ENCODE data around the gene SORBS2. TPM values are rescaled to one million over a fixed set of nuclear protein-coding genes. Genes with fewer than 3 reads are reported as not detected.

SORBS2 gene
- total and polyA plus RNA-seq, 2 donors (not counting 3 experiments of a cell fraction or from before 2014, with no cell fraction given): 69.8 to 82.5 TPM

GRCh38 chr4:185634066-185634652 is 177.8 kb downstream of the SORBS2 start:
- no TSS peak for BruUV-seq (replicated peaks)
- no peak for FAIRE-seq

More at GRCh38 chr4:185634066-185634652, 177.8 kb downstream of the SORBS2 start:
- no peak overlapping the region for H3K27ac ChIP-seq (ENCODE audit: insufficient read depth, low read depth, low read length)
- TF ChIP-seq FOS (IDR thresholded peaks at IDR 0.05; ENCODE audit: borderline replicate concordance, insufficient read depth, low read length): no peak
- no peak for TF ChIP-seq MAX (IDR thresholded peaks at IDR 0.05; ENCODE audit: insufficient read depth, insufficient read length)
- TF ChIP-seq CTCF (IDR thresholded peaks at IDR 0.05; ENCODE audit: extremely low read depth in 1 of 2, insufficient read depth in 1 of 2, low read depth in 1 of 2, low read length in 2 of 2): peak; percentile 27 to 38
- TF ChIP-seq JUN (IDR thresholded peaks at IDR 0.05; ENCODE audit: borderline replicate concordance, insufficient read depth, insufficient read length, low read depth): no peak
- ChIA-PET POLR2A (no interaction called here), CTCF (interaction anchor here (2.4 to 11.1 kb wide), 2 partner anchors 388 to 404 kb away, joined by 14 to 380 read pairs; no protein-coding TSS in a partner anchor)
- no peaks in the 10 kb centered on the region for H3K4me1 ChIP-seq (ENCODE audit: control insufficient read depth, extremely low read depth, insufficient read depth, low read length)
- DNase-seq (ENCODE audit: low read depth, low spot score): no peak
- no peaks in the 10 kb centered on the region for H3K79me2 ChIP-seq (ENCODE audit: control insufficient read depth, insufficient read depth, low read length)
- H3K27me3 ChIP-seq (ENCODE audit: control insufficient read depth in 2 of 2, insufficient read depth in 2 of 2, low read length in 2 of 2): no peaks in the 10 kb centered on the region
- no peak overlapping the region for H2AFZ ChIP-seq (ENCODE audit: low read depth, low read length)
- no peak overlapping the region for H3K4me2 ChIP-seq (ENCODE audit: insufficient read depth, low read length)
- no peak overlapping the region for H3K9ac ChIP-seq (replicated peaks; ENCODE audit: extremely low read depth, insufficient read depth, low read length)
- H3K4me3 ChIP-seq (replicated peaks in 1 of 3; ENCODE audit: insufficient read depth in 1 of 3, low read depth in 1 of 3, low read length in 3 of 3): no peak overlapping the region
- H3K9me1 ChIP-seq (replicated peaks; ENCODE audit: control insufficient read depth, extremely low read depth, insufficient read depth, low read length): no peaks in the 10 kb centered on the region
- no peaks in the 10 kb centered on the region for H3K36me3 ChIP-seq (ENCODE audit: control insufficient read depth in 2 of 2, extremely low read depth in 1 of 2, insufficient read depth in 2 of 2, low read length in 2 of 2)
- intact Hi-C loops (cut with micrococcal nuclease): no loop called here
- H3K9me3 ChIP-seq (replicated peaks; ENCODE audit: control insufficient read depth, insufficient read depth, low read length): no peaks in the 10 kb centered on the region
- H4K20me1 ChIP-seq (replicated peaks; ENCODE audit: control insufficient read depth, extremely low read depth, insufficient read depth, low read length): no peaks in the 10 kb centered on the region
- dilution Hi-C loops (cut with MboI; ENCODE audit: extremely low pct_ligation_motif_present, low sequenced_read_pairs): loop anchor here (25.0 kb wide), 1 partner anchor 403 kb away; no protein-coding TSS in a partner anchor

Data from endothelial cell of umbilical vein (primary cell).